Measurements from ENCODE around the gene GALNT8. TPM values are rescaled to one million over a fixed set of nuclear protein-coding genes. Genes with fewer than 3 reads are reported as not detected.

Gene GALNT8
- polyA plus RNA-seq, 2 donors = 0.05 to 0.08 TPM

- no peaks in the 10 kb centered on the region for H3K36me3 ChIP-seq (ENCODE audit: control insufficient read depth in 2 of 2, insufficient read depth in 2 of 2, low read length in 1 of 2)
- no peaks in the 10 kb centered on the region for H3K4me1 ChIP-seq (ENCODE audit: control insufficient read depth in 2 of 2, insufficient read depth in 2 of 2, low read length in 1 of 2)
- 52 to 66% methylated on average over 2 of the region's 2 CpGs for WGBS, 2 donors
- no peak overlapping the region for H3K4me3 ChIP-seq (ENCODE audit: low read depth in 1 of 2, low read length in 2 of 2)
- no peaks in the 10 kb centered on the region for H3K9me3 ChIP-seq (ENCODE audit: control insufficient read depth in 2 of 2, insufficient read depth in 1 of 2, low read depth in 1 of 2, low read length in 1 of 2)
- H3K27me3 ChIP-seq (ENCODE audit: control insufficient read depth in 1 of 2, insufficient read depth in 2 of 2, low read length in 2 of 2) = peaks cover 0 to 6% of the 10 kb centered on the region in 2 donors
- no peak overlapping the region for H3K27ac ChIP-seq (ENCODE audit: low read depth in 2 of 2, low read length in 1 of 2)
These were observed 48.1 kb downstream of the GALNT8 start for GRCh38 chr12:4768341-4768740.

GRCh38 chr12:4769073-4769472 is 48.9 kb downstream of the GALNT8 start:
- H3K9me3 ChIP-seq (ENCODE audit: control insufficient read depth in 2 of 2, insufficient read depth in 1 of 2, low read depth in 1 of 2, low read length in 1 of 2) = no peaks in the 10 kb centered on the region
- H3K36me3 ChIP-seq (ENCODE audit: control insufficient read depth in 2 of 2, insufficient read depth in 2 of 2, low read length in 1 of 2) = no peaks in the 10 kb centered on the region
- no peak overlapping the region for H3K27ac ChIP-seq (ENCODE audit: low read depth in 2 of 2, low read length in 1 of 2)
- H3K4me3 ChIP-seq (ENCODE audit: low read depth in 1 of 2, low read length in 2 of 2) = no peak overlapping the region
- H3K27me3 ChIP-seq (ENCODE audit: control insufficient read depth in 1 of 2, insufficient read depth in 2 of 2, low read length in 2 of 2) = peaks cover 0 to 6% of the 10 kb centered on the region in 2 donors
- no peaks in the 10 kb centered on the region for H3K4me1 ChIP-seq (ENCODE audit: control insufficient read depth in 2 of 2, insufficient read depth in 2 of 2, low read length in 1 of 2)
- WGBS, 2 donors = 61 to 65% methylated on average over 5 of the region's 5 CpGs

GRCh38 chr12:4771172-4771959 is 51.2 kb downstream of the GALNT8 start:
- H3K4me3 ChIP-seq (ENCODE audit: low read depth in 1 of 2, low read length in 2 of 2) = no peak overlapping the region
- no peaks in the 10 kb centered on the region for H3K36me3 ChIP-seq (ENCODE audit: control insufficient read depth in 2 of 2, insufficient read depth in 2 of 2, low read length in 1 of 2)
- no peaks in the 10 kb centered on the region for H3K9me3 ChIP-seq (ENCODE audit: control insufficient read depth in 2 of 2, insufficient read depth in 1 of 2, low read depth in 1 of 2, low read length in 1 of 2)
- H3K4me1 ChIP-seq (ENCODE audit: control insufficient read depth in 2 of 2, insufficient read depth in 2 of 2, low read length in 1 of 2) = no peaks in the 10 kb centered on the region
- H3K27ac ChIP-seq (ENCODE audit: low read depth in 2 of 2, low read length in 1 of 2) = no peak overlapping the region
- H3K27me3 ChIP-seq (ENCODE audit: control insufficient read depth in 1 of 2, insufficient read depth in 2 of 2, low read length in 2 of 2) = peaks cover 0 to 6% of the 10 kb centered on the region in 2 donors
- 72 to 77% methylated on average over 7 of the region's 7 CpGs for WGBS, 2 donors

GRCh38 chr12:4771960-4772566 is 51.9 kb downstream of the GALNT8 start:
- Histone ChIP-seq H3K4me3 (ENCODE audit: low read depth in 1 of 2, low read length in 2 of 2) (no peak overlapping the region), H3K4me1 (ENCODE audit: control insufficient read depth in 2 of 2, insufficient read depth in 2 of 2, low read length in 1 of 2) (no peaks in the 10 kb centered on the region), H3K9me3 (ENCODE audit: control insufficient read depth in 2 of 2, insufficient read depth in 1 of 2, low read depth in 1 of 2, low read length in 1 of 2) (no peaks in the 10 kb centered on the region), H3K27me3 (ENCODE audit: control insufficient read depth in 1 of 2, insufficient read depth in 2 of 2, low read length in 2 of 2) (peaks cover 0 to 3% of the 10 kb centered on the region in 2 donors), H3K36me3 (ENCODE audit: control insufficient read depth in 2 of 2, insufficient read depth in 2 of 2, low read length in 1 of 2) (no peaks in the 10 kb centered on the region), H3K27ac (ENCODE audit: low read depth in 2 of 2, low read length in 1 of 2) (no peak overlapping the region)
- 74 to 78% methylated on average over 11 of the region's 11 CpGs for WGBS, 2 donors

- H3K36me3 ChIP-seq (ENCODE audit: control insufficient read depth in 2 of 2, insufficient read depth in 2 of 2, low read length in 1 of 2) = no peaks in the 10 kb centered on the region
- H3K27ac ChIP-seq (ENCODE audit: low read depth in 2 of 2, low read length in 1 of 2) = no peak overlapping the region
- H3K4me3 ChIP-seq (ENCODE audit: low read depth in 1 of 2, low read length in 2 of 2) = no peak overlapping the region
- WGBS, 2 donors = 72 to 76% methylated on average over 4 of the region's 4 CpGs
- no peaks in the 10 kb centered on the region for H3K9me3 ChIP-seq (ENCODE audit: control insufficient read depth in 2 of 2, insufficient read depth in 1 of 2, low read depth in 1 of 2, low read length in 1 of 2)
- H3K27me3 ChIP-seq (ENCODE audit: control insufficient read depth in 1 of 2, insufficient read depth in 2 of 2, low read length in 2 of 2) = peaks cover 0 to 3% of the 10 kb centered on the region in 2 donors
- no peaks in the 10 kb centered on the region for H3K4me1 ChIP-seq (ENCODE audit: control insufficient read depth in 2 of 2, insufficient read depth in 2 of 2, low read length in 1 of 2)
These were observed 55.7 kb downstream of the GALNT8 start for GRCh38 chr12:4775936-4776335.

DNA sequence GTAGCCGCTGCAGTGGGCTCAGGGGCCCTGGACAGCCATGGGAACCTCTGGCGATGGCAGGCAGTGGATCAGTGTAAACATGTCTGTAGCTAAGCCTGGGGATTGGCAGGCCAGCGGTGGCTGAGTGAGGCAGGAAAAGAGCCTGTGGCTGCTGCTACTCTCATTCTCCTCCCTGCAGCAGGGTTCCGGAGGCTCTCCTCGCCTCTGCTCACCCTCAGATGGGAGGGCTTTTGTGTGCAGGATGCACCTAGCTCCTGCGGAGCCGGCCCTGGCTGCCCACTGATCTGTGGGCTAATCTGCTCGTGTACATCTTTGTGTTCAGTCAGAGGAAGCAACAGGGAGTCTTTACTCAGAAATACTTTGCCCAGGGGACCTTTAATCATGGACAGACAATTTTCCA is 59.5 kb downstream of the GALNT8 start:
- Histone ChIP-seq H3K4me3 (ENCODE audit: low read depth in 1 of 2, low read length in 2 of 2) (no peak overlapping the region), H3K27me3 (ENCODE audit: control insufficient read depth in 1 of 2, insufficient read depth in 2 of 2, low read length in 2 of 2) (no peaks in the 10 kb centered on the region), H3K36me3 (ENCODE audit: control insufficient read depth in 2 of 2, insufficient read depth in 2 of 2, low read length in 1 of 2) (no peaks in the 10 kb centered on the region), H3K9me3 (ENCODE audit: control insufficient read depth in 2 of 2, insufficient read depth in 1 of 2, low read depth in 1 of 2, low read length in 1 of 2) (peaks cover 0 to 2% of the 10 kb centered on the region in 2 donors), H3K27ac (ENCODE audit: low read depth in 2 of 2, low read length in 1 of 2) (no peak overlapping the region), H3K4me1 (ENCODE audit: control insufficient read depth in 2 of 2, insufficient read depth in 2 of 2, low read length in 1 of 2) (no peaks in the 10 kb centered on the region)
- WGBS, 2 donors = 49 to 59% methylated on average over 8 of the region's 8 CpGs

DNA sequence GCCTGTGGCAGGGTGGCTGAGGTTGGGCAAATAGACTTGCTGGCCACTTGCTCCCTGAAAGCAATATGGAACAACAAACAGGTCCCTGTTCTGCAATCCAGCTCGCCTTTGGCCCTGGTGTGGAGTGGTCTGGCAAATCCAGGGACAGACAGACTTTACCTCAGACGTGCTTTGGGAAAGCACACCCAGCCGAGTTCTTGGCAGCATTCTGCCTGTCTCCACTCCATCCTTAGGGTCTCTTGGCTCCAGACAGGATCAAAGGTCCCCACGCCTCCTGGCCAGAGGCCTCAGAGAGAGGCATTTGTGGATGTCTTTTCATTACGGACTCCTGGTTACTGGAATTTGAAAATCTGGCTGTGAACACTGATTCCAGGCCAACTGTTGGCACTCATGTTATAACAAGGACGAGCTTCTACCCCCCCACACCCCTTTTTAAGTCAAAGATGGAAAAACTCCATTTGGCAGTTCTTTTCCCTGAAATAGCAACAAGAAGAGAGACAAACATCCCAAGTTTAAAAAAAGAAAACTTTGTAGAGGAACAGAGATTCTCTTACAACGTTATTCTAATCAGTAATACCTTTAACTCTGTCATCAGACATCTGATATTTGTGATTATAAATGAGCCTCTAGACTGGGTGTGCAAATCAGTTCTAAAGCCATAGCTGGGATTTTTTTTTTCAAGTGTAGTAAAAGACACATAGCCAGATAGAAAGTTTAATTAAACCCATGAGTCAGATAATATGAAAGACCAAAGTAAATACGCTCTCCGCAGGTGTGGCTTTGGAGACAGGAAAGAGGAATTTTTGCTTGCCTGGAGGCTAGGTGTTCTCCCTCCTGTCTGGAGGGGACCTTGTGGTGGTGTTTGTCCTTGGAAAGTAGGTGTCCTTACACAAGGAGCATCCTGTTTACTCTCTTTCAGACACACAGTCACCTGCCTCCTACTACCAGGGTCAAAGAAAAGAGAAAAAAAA is 60.7 kb downstream of the GALNT8 start:
- Histone ChIP-seq H3K4me1 (ENCODE audit: control insufficient read depth in 2 of 2, insufficient read depth in 2 of 2, low read length in 1 of 2) (no peaks in the 10 kb centered on the region), H3K27ac (ENCODE audit: low read depth in 2 of 2, low read length in 1 of 2) (no peak overlapping the region), H3K27me3 (ENCODE audit: control insufficient read depth in 1 of 2, insufficient read depth in 2 of 2, low read length in 2 of 2) (no peaks in the 10 kb centered on the region), H3K4me3 (ENCODE audit: low read depth in 1 of 2, low read length in 2 of 2) (no peak overlapping the region), H3K36me3 (ENCODE audit: control insufficient read depth in 2 of 2, insufficient read depth in 2 of 2, low read length in 1 of 2) (no peaks in the 10 kb centered on the region), H3K9me3 (ENCODE audit: control insufficient read depth in 2 of 2, insufficient read depth in 1 of 2, low read depth in 1 of 2, low read length in 1 of 2) (peaks cover 0 to 2% of the 10 kb centered on the region in 2 donors)
- 36 to 46% methylated on average over 9 of the region's 9 CpGs for WGBS, 2 donors

DNA sequence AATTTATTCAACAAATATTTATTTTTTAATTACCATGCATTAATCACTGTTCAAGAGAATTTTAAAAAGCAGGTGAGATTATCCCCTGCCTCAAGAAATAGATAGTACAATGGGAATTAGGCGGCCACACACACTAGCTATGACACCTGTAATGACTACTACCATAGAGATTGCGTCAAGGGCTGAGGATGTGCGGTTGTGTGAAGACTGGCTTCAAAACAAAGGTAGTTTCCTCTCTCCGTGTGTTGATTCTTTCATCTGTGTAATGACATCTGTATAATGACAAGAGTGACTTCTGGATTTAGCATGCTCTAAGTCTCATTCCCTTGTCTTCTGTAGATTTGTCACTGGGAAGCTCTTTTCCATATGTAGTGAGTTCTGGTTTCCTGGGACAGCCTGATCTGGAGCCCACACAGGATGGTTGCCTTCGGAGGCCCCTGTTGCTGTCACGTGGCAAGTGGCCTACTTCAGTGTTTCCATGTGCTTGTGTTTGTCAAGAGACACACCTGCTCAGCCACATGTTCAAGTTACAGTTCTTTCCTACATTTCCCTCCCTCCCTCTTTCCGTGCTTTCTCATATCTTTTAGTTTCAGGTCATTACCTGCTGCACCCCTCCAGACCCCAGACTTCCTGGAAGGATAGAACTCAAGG is 64.3 kb downstream of the GALNT8 start:
- Histone ChIP-seq H3K4me3 (ENCODE audit: low read depth in 1 of 2, low read length in 2 of 2) (no peak overlapping the region), H3K27me3 (ENCODE audit: control insufficient read depth in 1 of 2, insufficient read depth in 2 of 2, low read length in 2 of 2) (no peaks in the 10 kb centered on the region), H3K9me3 (ENCODE audit: control insufficient read depth in 2 of 2, insufficient read depth in 1 of 2, low read depth in 1 of 2, low read length in 1 of 2) (peaks cover 0 to 2% of the 10 kb centered on the region in 2 donors), H3K36me3 (ENCODE audit: control insufficient read depth in 2 of 2, insufficient read depth in 2 of 2, low read length in 1 of 2) (no peaks in the 10 kb centered on the region), H3K4me1 (ENCODE audit: control insufficient read depth in 2 of 2, insufficient read depth in 2 of 2, low read length in 1 of 2) (no peaks in the 10 kb centered on the region), H3K27ac (ENCODE audit: low read depth in 2 of 2, low read length in 1 of 2) (no peak overlapping the region)
- whole genome bisulfite sequencing, 2 donors = 87 to 88% methylated on average over 7 of the region's 7 CpGs

- no peaks in the 10 kb centered on the region for H3K4me1 ChIP-seq (ENCODE audit: control insufficient read depth in 2 of 2, insufficient read depth in 2 of 2, low read length in 1 of 2)
- H3K9me3 ChIP-seq (ENCODE audit: control insufficient read depth in 2 of 2, insufficient read depth in 1 of 2, low read depth in 1 of 2, low read length in 1 of 2) = peaks cover 0 to 2% of the 10 kb centered on the region in 2 donors
- no peak overlapping the region for H3K27ac ChIP-seq (ENCODE audit: low read depth in 2 of 2, low read length in 1 of 2)
- no peaks in the 10 kb centered on the region for H3K27me3 ChIP-seq (ENCODE audit: control insufficient read depth in 1 of 2, insufficient read depth in 2 of 2, low read length in 2 of 2)
- 89% methylated on average over 5 of the region's 5 CpGs for WGBS, 2 donors
- no peaks in the 10 kb centered on the region for H3K36me3 ChIP-seq (ENCODE audit: control insufficient read depth in 2 of 2, insufficient read depth in 2 of 2, low read length in 1 of 2)
- no peak overlapping the region for H3K4me3 ChIP-seq (ENCODE audit: low read depth in 1 of 2, low read length in 2 of 2)
These were observed 66.6 kb downstream of the GALNT8 start for GRCh38 chr12:4786795-4787194.

Measured in esophagus (tissue), 2 donors.